ENCODE results near the gene NAV1. TPM values are rescaled to one million over a fixed set of nuclear protein-coding genes. Genes with fewer than 3 reads are reported as not detected.

NAV1 gene
- total and polyA plus RNA-seq, 9 of the 15 experiments (the other 6 are each of a cell fraction or from before 2014, with no cell fraction given), result 0.91 to 16.8 (median 3.2) TPM

GRCh38 chr1:201566933-201567801 lies 28.2 kb downstream of the NAV1 start (continued):
- TF ChIP-seq, protein P1, sequence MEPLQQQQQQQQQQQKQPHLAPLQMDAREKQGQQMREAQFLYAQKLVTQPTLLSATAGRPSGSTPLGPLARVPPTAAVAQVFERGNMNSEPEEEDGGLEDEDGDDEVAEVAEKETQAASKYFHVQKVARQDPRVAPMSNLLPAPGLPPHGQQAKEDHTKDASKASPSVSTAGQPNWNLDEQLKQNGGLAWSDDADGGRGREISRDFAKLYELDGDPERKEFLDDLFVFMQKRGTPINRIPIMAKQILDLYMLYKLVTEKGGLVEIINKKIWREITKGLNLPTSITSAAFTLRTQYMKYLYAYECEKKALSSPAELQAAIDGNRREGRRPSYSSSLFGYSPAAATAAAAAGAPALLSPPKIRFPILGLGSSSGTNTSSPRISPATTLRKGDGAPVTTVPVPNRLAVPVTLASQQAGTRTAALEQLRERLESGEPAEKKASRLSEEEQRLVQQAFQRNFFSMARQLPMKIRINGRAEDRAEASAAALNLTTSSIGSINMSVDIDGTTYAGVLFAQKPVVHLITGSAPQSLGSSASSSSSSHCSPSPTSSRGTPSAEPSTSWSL (CRISPR knock-in tag; IDR thresholded peaks at IDR 0.05; ENCODE audit: borderline replicate concordance), result peak; percentile 66; the same call in 1 of the 2 replicates
- TF ChIP-seq ZNF644 (tag; IDR thresholded peaks at IDR 0.05; ENCODE audit: low read depth) (peak; percentile 78), ZNF507 (tag; conservative IDR thresholded peaks at IDR 0.05) (no peak), STAG1 (CRISPR knock-in tag; IDR thresholded peaks at IDR 0.05; ENCODE audit: borderline replicate concordance) (no peak), SMARCA5 (IDR thresholded peaks at IDR 0.05) (no peak), ZNF740 (CRISPR knock-in tag; IDR thresholded peaks at IDR 0.05) (no peak), ZNF740 (tag; IDR thresholded peaks at IDR 0.05) (peak in 1 of 2 experiments; percentile 44; a peak in 3 of 4 replicates), DPF2 (IDR thresholded peaks at IDR 0.05) (peak; percentile 89), ESRRB (CRISPR knock-in tag; IDR thresholded peaks at IDR 0.05; ENCODE audit: borderline replicate concordance) (peak; percentile 38; the same call in 1 of the 2 replicates), SAFB (IDR thresholded peaks at IDR 0.05; ENCODE audit: borderline replicate concordance, low read depth, low read length) (no peak), ZNF175 (CRISPR knock-in tag; IDR thresholded peaks at IDR 0.05; ENCODE audit: low read depth) (peak; percentile 97), TCFL5 (CRISPR knock-in tag; conservative IDR thresholded peaks at IDR 0.05) (peak; percentile 44; the same call in 1 of the 2 replicates), MBD2 (IDR thresholded peaks at IDR 0.05; ENCODE audit: borderline replicate concordance, low read depth) (peak; percentile 81; the same call in 1 of the 2 replicates), POLR3A (IDR thresholded peaks at IDR 0.05; ENCODE audit: borderline replicate concordance, extremely low read depth, insufficient read depth, insufficient read length) (no peak), ZKSCAN8 (CRISPR knock-in tag; IDR thresholded peaks at IDR 0.05) (peak; percentile 68; the same call in 1 of the 2 replicates)
- TF ChIP-seq, protein P2, sequence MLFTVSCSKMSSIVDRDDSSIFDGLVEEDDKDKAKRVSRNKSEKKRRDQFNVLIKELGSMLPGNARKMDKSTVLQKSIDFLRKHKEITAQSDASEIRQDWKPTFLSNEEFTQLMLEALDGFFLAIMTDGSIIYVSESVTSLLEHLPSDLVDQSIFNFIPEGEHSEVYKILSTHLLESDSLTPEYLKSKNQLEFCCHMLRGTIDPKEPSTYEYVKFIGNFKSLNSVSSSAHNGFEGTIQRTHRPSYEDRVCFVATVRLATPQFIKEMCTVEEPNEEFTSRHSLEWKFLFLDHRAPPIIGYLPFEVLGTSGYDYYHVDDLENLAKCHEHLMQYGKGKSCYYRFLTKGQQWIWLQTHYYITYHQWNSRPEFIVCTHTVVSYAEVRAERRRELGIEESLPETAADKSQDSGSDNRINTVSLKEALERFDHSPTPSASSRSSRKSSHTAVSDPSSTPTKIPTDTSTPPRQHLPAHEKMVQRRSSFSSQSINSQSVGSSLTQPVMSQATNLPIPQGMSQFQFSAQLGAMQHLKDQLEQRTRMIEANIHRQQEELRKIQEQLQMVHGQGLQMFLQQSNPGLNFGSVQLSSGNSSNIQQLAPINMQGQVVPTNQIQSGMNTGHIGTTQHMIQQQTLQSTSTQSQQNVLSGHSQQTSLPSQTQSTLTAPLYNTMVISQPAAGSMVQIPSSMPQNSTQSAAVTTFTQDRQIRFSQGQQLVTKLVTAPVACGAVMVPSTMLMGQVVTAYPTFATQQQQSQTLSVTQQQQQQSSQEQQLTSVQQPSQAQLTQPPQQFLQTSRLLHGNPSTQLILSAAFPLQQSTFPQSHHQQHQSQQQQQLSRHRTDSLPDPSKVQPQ (CRISPR knock-in tag; IDR thresholded peaks at IDR 0.05; ENCODE audit: borderline replicate concordance), result 0 out of 2 replicates have a peak, but pooled peaks have one; percentile 29
- TF ChIP-seq, protein P3, sequence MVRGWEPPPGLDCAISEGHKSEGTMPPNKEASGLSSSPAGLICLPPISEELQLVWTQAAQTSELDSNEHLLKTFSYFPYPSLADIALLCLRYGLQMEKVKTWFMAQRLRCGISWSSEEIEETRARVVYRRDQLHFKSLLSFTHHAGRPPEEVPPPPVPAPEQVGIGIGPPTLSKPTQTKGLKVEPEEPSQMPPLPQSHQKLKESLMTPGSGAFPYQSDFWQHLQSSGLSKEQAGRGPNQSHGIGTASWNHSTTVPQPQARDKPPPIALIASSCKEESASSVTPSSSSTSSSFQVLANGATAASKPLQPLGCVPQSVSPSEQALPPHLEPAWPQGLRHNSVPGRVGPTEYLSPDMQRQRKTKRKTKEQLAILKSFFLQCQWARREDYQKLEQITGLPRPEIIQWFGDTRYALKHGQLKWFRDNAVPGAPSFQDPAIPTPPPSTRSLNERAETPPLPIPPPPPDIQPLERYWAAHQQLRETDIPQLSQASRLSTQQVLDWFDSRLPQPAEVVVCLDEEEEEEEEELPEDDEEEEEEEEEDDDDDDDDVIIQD (CRISPR knock-in tag; IDR thresholded peaks at IDR 0.05), result peak; percentile 14; the same call in 1 of the 2 replicates
- TF ChIP-seq, protein P4, sequence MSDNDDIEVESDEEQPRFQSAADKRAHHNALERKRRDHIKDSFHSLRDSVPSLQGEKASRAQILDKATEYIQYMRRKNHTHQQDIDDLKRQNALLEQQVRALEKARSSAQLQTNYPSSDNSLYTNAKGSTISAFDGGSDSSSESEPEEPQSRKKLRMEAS (CRISPR knock-in tag; IDR thresholded peaks at IDR 0.05), result no peak

Data from K562 (cell line).